PC-9 (cell line): ENCODE measurements around the gene FAM110A. TPM values are rescaled to one million over a fixed set of nuclear protein-coding genes. Genes with fewer than 3 reads are reported as not detected.

Experiments
- BruUV-seq: library from RNA; stranded (reverse); fragments of 400-500 nt; replicated peaks from 2 replicates; lab custom pipeline; 2021; lab: Mats Ljungman, UMichigan
- CTCF ChIA-PET: fragments of 300-600 bp; sonication (Branson Sonifier 250); formaldehyde crosslinking; loops from one replicate; lab custom pipeline; 2022; ENCODE audit warnings: antibody characterized with exemption; lab: Charles Lee
- POLR2A ChIA-PET: fragments of 300-600 bp; sonication (Branson Sonifier 250); formaldehyde crosslinking; loops from one replicate; lab custom pipeline; 2022; ENCODE audit warnings: antibody characterized with exemption; ENCODE audit not compliant: unreplicated experiment; lab: Charles Lee
- DNase-seq, 2 experiments: peaks; one replicate each; pipeline versions ENCODE4 v3.0.0 to v3.0.0-alpha.2; 2015 to 2022; ENCODE audit warnings: mixed read lengths in 1 of 2
- H2AFZ ChIP-seq: fragments of 200-600 bp; sonication (generic); 2 replicates; pipeline ENCODE4 v1.8.1; 2017; ENCODE audit warnings: antibody characterized with exemption
- H3F3A ChIP-seq: fragments of 200-600 bp; sonication (generic); 2 replicates; pipeline ENCODE4 v1.8.1; 2017; ENCODE audit warnings: antibody characterized with exemption, mild to moderate bottlenecking, low read depth; ENCODE audit not compliant: insufficient read depth
- H3K27ac ChIP-seq: fragments of 200-600 bp; sonication (generic); 2 replicates; pipeline ENCODE4 v1.6.1; 2016; ENCODE audit warnings: mixed run types
- H3K27me3 ChIP-seq: fragments of 200-600 bp; sonication (generic); 2 replicates; pipeline ENCODE4 v1.6.1; 2016; ENCODE audit warnings: low read depth, mixed run types; ENCODE audit not compliant: insufficient read depth
- H3K36me3 ChIP-seq: fragments of 200-600 bp; sonication (generic); 2 replicates; pipeline ENCODE4 v1.6.1; 2016; ENCODE audit warnings: low read depth, mixed run types
- H3K4me1 ChIP-seq: fragments of 200-600 bp; sonication (generic); replicated peaks from 2 replicates; pipeline ENCODE4 v1.6.1; 2016; ENCODE audit warnings: mixed run types; ENCODE audit not compliant: insufficient read depth
- H3K4me2 ChIP-seq: fragments of 200-600 bp; sonication (generic); 2 replicates; pipeline ENCODE4 v1.6.1; 2017; ENCODE audit warnings: mixed run types
- H3K4me3 ChIP-seq: fragments of 200-600 bp; sonication (generic); 2 replicates; pipeline ENCODE4 v1.6.1; 2016; ENCODE audit warnings: mixed run types
- H3K79me2 ChIP-seq: fragments of 200-600 bp; sonication (generic); 2 replicates; pipeline ENCODE4 v1.6.1; 2017; ENCODE audit warnings: low read depth, mixed run types
- H3K9me2 ChIP-seq: fragments of 200-600 bp; sonication (generic); 2 replicates; pipeline ENCODE4 v1.8.1; 2017; ENCODE audit warnings: mild to moderate bottlenecking; ENCODE audit not compliant: insufficient read depth
- H3K9me3 ChIP-seq: fragments of 200-600 bp; sonication (generic); 2 replicates; pipeline ENCODE4 v1.8.1; 2016; ENCODE audit warnings: low read depth; ENCODE audit not compliant: insufficient read depth
- H4K20me1 ChIP-seq: fragments of 200-600 bp; sonication (generic); 2 replicates; pipeline ENCODE4 v1.8.1; 2017; ENCODE audit not compliant: insufficient read depth
- EZH2 ChIP-seq: fragments of 200-600 bp; sonication (generic); IDR thresholded peaks from 2 replicates; pipeline ENCODE4 v1.8.0; 2017; ENCODE audit warnings: antibody characterized with exemption, low read depth
- intact Hi-C: fragments of 100-400 bp; cut with micrococcal nuclease; formaldehyde crosslinking; loops from one replicate; pipeline ENCODE4 v1.10.0; 2022; ENCODE audit not compliant: unreplicated experiment
- total RNA-seq: library from RNA; stranded (reverse); gene quantifications from 2 replicates; pipeline ENCODE4 v1.2.3, GENCODE V29; 2021
- TF ChIP-seq, protein P1 (sequence below): fragments of 200-600 bp; sonication (generic); conservative IDR thresholded peaks from 2 replicates; pipeline ENCODE4 v1.6.1; 2017; ENCODE audit warnings: mixed run types, antibody characterized with exemption, mild to moderate bottlenecking, moderate library complexity

Gene FAM110A
- total RNA-seq, 1 experiment from 2014 or later: 30.8 TPM

DNA sequence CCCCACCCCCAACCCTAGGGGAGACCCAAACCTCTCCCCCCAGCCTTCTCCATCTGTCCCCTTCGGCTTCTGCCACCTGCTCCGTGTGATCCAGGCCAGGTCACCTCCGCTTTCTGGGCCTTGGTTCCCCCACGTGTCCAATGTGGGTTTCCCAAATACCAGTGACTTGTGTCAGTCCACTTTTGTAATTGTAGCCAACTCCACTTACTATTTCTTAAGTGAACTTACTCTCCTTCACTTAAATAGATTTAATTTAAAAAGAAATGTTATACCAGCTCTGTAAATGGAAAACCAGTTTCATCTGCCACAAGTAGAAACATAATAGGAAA is 10.0 kb upstream of the FAM110A start:
- Histone ChIP-seq H2AFZ (no peak overlapping the region), H3K4me1 (no peaks in the 10 kb centered on the region), H3K9me3 (no peaks in the 10 kb centered on the region), H3K4me3 (no peak overlapping the region), H3K27ac (no peak overlapping the region), H3K9me2 (no peaks in the 10 kb centered on the region), H3K27me3 (no peaks in the 10 kb centered on the region), H3K36me3 (no peaks in the 10 kb centered on the region), H4K20me1 (no peaks in the 10 kb centered on the region), H3K4me2 (no peak overlapping the region), H3K79me2 (no peaks in the 10 kb centered on the region), H3F3A (peaks cover 8% of the 10 kb centered on the region; the same call in 1 of the 2 replicates)
- POLR2A ChIA-PET: no interaction called here
- intact Hi-C loops: no loop called here
- CTCF ChIA-PET: interaction anchor here (0.7 kb wide), 1 partner anchor 134 kb away, joined by 4 read pairs; no protein-coding TSS in a partner anchor
- BruUV-seq: no TSS peak
- DNase-seq: no peak
- TF ChIP-seq EZH2: no peak

DNA sequence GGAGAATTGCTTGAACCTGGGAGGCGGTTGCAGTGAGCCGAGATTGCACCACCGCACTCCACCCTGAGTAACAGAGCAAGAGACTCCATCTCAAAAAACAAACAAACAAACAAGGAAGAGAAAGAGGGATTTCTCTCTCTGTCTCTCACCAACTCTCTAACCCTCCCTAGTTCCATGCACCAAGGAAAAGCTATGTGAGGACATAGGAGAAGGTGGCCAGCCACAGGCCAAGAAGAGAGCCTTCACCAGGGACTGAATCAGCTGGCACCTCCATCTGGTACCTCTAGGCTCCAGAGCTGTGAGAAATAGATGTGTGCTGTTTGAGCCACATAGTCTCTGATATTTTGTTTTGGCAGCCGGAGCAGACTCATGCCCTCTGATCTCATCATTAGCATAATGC is 9.0 kb upstream of the FAM110A start:
- Histone ChIP-seq H3K79me2 (no peaks in the 10 kb centered on the region), H3K36me3 (no peaks in the 10 kb centered on the region), H2AFZ (no peak overlapping the region), H3K4me3 (no peak overlapping the region), H3F3A (peaks cover 5% of the 10 kb centered on the region; the same call in 1 of the 2 replicates), H3K4me1 (peaks cover 7% of the 10 kb centered on the region; the same call in 1 of the 2 replicates), H3K27me3 (no peaks in the 10 kb centered on the region), H3K9me2 (no peaks in the 10 kb centered on the region), H3K9me3 (no peaks in the 10 kb centered on the region), H3K4me2 (no peak overlapping the region), H4K20me1 (no peaks in the 10 kb centered on the region), H3K27ac (no peak overlapping the region)
- POLR2A ChIA-PET: no interaction called here
- no peak for DNase-seq
- intact Hi-C loops: no loop called here
- TF ChIP-seq, protein P1, sequence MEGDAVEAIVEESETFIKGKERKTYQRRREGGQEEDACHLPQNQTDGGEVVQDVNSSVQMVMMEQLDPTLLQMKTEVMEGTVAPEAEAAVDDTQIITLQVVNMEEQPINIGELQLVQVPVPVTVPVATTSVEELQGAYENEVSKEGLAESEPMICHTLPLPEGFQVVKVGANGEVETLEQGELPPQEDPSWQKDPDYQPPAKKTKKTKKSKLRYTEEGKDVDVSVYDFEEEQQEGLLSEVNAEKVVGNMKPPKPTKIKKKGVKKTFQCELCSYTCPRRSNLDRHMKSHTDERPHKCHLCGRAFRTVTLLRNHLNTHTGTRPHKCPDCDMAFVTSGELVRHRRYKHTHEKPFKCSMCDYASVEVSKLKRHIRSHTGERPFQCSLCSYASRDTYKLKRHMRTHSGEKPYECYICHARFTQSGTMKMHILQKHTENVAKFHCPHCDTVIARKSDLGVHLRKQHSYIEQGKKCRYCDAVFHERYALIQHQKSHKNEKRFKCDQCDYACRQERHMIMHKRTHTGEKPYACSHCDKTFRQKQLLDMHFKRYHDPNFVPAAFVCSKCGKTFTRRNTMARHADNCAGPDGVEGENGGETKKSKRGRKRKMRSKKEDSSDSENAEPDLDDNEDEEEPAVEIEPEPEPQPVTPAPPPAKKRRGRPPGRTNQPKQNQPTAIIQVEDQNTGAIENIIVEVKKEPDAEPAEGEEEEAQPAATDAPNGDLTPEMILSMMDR: no peak
- TF ChIP-seq EZH2: no peak
- CTCF ChIA-PET: no interaction called here
- BruUV-seq: no TSS peak

DNA sequence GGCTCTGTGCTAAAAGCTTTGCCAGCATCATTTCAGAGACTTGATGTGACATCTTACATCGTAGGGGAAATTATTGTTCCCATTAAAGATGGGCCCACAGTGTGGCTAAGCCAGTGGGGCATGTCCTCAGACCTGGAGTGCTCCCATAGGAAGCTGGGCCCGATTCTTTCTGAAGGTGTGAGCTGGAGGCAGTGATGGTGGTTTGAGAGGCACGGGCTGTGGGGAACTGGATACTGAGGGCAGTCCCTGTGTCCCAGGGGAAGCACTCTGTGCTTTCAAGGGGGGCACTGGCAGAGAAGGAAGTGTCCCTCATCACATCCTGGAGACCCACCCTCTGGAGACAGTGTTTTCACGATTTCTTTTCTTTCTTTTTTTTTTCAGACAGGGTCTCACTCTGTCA is 8.6 kb upstream of the FAM110A start:
- H3F3A ChIP-seq: peaks cover 6% of the 10 kb centered on the region; the same call in 1 of the 2 replicates
- CTCF ChIA-PET: no interaction called here
- H3K9me3 ChIP-seq: no peaks in the 10 kb centered on the region
- no peak overlapping the region for H3K4me2 ChIP-seq
- no peaks in the 10 kb centered on the region for H3K79me2 ChIP-seq
- no peaks in the 10 kb centered on the region for H3K9me2 ChIP-seq
- no peaks in the 10 kb centered on the region for H4K20me1 ChIP-seq
- no TSS peak for BruUV-seq
- intact Hi-C loops: no loop called here
- no peaks in the 10 kb centered on the region for H3K27me3 ChIP-seq
- H3K4me1 ChIP-seq: peaks cover 11% of the 10 kb centered on the region
- H2AFZ ChIP-seq: no peak overlapping the region
- POLR2A ChIA-PET: no interaction called here
- no peak overlapping the region for H3K27ac ChIP-seq
- TF ChIP-seq, protein P1: no peak
- no peak for TF ChIP-seq EZH2
- no peaks in the 10 kb centered on the region for H3K36me3 ChIP-seq
- H3K4me3 ChIP-seq: no peak overlapping the region
- no peak for DNase-seq
